ENCODE data around the gene KCNK1. TPM values are rescaled to one million over a fixed set of nuclear protein-coding genes. Genes with fewer than 3 reads are reported as not detected.

Gene KCNK1
- total RNA-seq, 4 donors from 2014 or later: 0.88 to 1.7 (median 0.98) TPM; not detected in 1

DNA sequence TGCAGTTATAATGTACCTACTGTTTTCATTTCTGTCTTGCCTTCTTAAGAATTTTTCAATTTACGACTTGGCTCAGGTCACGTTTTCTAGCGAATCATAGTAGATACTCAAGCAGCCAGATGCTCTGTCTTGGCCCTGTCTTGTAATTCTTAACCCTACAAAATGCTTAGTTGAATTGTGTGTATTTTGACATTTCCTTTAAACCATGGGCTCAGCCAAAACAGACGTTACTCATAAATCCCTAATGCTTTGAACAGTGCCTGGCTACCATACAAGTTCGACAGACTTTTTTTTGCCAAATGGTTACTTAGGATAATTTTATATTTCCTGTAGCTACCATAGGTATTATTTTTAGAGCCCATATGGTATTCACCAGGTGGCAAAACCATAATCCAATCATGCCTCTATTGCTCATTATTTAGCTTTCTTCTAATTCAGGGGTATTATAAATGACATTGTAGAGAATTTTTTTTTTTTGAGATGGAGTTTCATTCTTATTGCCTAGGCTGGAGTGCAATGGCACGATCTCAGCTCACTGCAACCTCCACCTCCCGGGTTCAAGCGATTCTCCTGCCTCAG is 54.3 kb downstream of the KCNK1 start:
- TF ChIP-seq CTCF (IDR thresholded peaks at IDR 0.05; ENCODE audit: low read depth): no peak

DNA sequence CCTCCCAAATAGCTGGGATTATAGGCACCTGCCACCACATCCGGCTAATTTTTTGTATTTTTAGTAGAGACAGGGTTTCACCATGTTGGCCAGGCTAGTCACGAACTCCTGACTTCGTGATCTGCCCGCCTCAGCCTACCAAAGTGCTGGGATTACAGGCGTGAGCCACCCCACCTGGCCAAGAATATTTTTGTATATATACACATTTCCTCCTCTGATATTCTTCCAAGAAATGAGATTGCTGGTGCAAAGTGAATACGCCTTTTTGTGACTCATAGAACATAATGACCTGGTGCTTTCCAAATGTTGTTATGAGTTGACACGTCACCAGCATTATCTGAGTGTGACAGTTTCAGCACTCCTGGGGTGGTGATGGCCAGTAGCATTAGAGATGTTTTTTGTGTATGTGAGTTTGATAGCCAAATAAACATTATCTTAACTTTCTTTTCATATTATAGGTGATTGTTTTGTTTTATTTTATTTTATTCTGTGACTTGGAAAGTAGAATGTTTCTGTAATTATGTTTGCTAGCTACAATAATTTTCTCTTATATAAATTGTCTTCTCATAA is 54.9 kb downstream of the KCNK1 start:
- TF ChIP-seq CTCF (IDR thresholded peaks at IDR 0.05; ENCODE audit: low read depth): no peak

- TF ChIP-seq CTCF (IDR thresholded peaks at IDR 0.05; ENCODE audit: low read depth): no peak
These were observed 57.4 kb downstream of the KCNK1 start for GRCh38 chr1:233671286-233671685.

DNA sequence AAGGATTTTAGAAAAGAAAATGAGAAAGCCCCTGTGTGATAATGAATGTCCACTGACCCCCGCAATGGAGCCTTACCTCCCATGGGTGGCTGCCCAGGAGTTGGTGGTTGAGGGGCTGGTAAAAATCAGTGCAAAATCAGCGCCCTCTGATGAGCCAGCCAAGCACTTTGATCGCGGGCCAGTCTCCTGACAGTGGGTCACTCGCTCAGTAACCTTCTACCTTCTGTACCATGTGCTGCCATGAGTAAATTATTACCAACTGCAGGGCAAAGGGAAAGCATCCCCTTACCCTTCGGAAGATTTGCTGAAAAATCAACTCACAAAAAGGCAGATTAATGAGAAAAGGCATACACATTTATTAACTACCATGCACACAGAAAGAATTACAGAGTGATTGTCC is 58.8 kb downstream of the KCNK1 start:
- TF ChIP-seq CTCF (IDR thresholded peaks at IDR 0.05; ENCODE audit: low read depth): no peak

- no peak for TF ChIP-seq CTCF (IDR thresholded peaks at IDR 0.05; ENCODE audit: low read depth)
These were observed 59.5 kb downstream of the KCNK1 start for GRCh38 chr1:233673261-233673946.

DNA sequence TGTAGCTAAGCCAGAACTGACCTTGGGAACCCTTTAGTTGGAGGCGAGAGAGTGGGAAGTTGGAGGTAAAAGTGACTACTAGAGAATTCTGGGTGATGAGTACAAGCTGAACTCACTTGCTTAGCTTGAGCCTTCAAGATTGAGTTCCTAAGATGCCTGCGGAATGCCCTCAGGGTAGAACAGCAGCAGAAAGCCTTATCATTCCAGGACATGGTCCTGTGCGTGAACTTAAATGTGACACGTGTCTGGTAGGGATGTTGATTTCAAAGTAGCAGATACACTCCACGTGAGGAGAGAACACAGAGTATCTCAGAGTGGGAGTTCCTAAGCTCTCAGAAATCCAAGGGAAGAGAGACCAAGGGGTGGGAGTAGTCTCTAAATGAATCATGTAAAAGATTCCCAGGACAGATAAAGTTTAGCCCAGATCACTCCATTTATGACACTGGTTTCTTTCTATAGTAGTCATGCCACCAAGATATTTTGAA is 60.1 kb downstream of the KCNK1 start:
- TF ChIP-seq CTCF (IDR thresholded peaks at IDR 0.05; ENCODE audit: low read depth): no peak

GRCh38 chr1:233675446-233675845 is 61.5 kb downstream of the KCNK1 start:
- TF ChIP-seq CTCF (IDR thresholded peaks at IDR 0.05; ENCODE audit: low read depth): no peak

Data from subcutaneous adipose tissue (tissue), 4 donors.